ENCODE data around the gene SLC4A1.
A peak's percentile ranks its signal among the peaks of the same experiment; 100 is the strongest.

The SLC4A1 gene

GRCh38 chr17:44267818-44268490, at the start of gene SLC4A1:
Gene SLC4A1 (minus strand): TSS chr17:44268135. CDS start chr17:44262866, 5,269 bp downstream.
- DNase-seq = peak; percentile 50

GRCh38 chr17:44317545-44317944, 49.6 kb upstream of the SLC4A1 start:
- no peak for DNase-seq

- no peak for DNase-seq
Observed at GRCh38 chr17:44315760-44316731, 48.1 kb upstream of the SLC4A1 start.

GRCh38 chr17:44314869-44315661, 47.1 kb upstream of the SLC4A1 start:
- DNase-seq = no peak

- DNase-seq = no peak
Observed at GRCh38 chr17:44314524-44314868, 46.6 kb upstream of the SLC4A1 start.

- DNase-seq = no peak
Observed at GRCh38 chr17:44314031-44314430, 46.1 kb upstream of the SLC4A1 start.

- no peak for DNase-seq
Observed at GRCh38 chr17:44312396-44313104, 44.6 kb upstream of the SLC4A1 start.

GRCh38 chr17:44311562-44312181, 43.7 kb upstream of the SLC4A1 start:
- no peak for DNase-seq

- DNase-seq = no peak
Observed at GRCh38 chr17:44310609-44311376, 42.9 kb upstream of the SLC4A1 start.

GRCh38 chr17:44310188-44310587, 42.3 kb upstream of the SLC4A1 start:
- DNase-seq = no peak

GRCh38 chr17:44309472-44309871, 41.5 kb upstream of the SLC4A1 start:
- DNase-seq = no peak

- DNase-seq = no peak
Observed at GRCh38 chr17:44308865-44309264, 40.9 kb upstream of the SLC4A1 start.

GRCh38 chr17:44308320-44308818, 40.4 kb upstream of the SLC4A1 start, which contains the start of gene RUNDC3A:
Gene RUNDC3A (plus strand): TSS chr17:44308601. CDS start chr17:44308833, 232 bp downstream.
- DNase-seq = peak; percentile 94

- peak; percentile 50 for DNase-seq
Observed at GRCh38 chr17:44307387-44308186, 39.7 kb upstream of the SLC4A1 start.

GRCh38 chr17:44304651-44305050, 36.7 kb upstream of the SLC4A1 start:
- no peak for DNase-seq

- DNase-seq = no peak
Observed at GRCh38 chr17:44297975-44298374, 30.0 kb upstream of the SLC4A1 start.

GRCh38 chr17:44293509-44294226, 25.7 kb upstream of the SLC4A1 start:
- DNase-seq = no peak

GRCh38 chr17:44287651-44288050, 19.7 kb upstream of the SLC4A1 start:
- no peak for DNase-seq

GRCh38 chr17:44284024-44284400, 16.1 kb upstream of the SLC4A1 start:
- DNase-seq = no peak
